Vagina (tissue), 2 donors: ENCODE data around the gene RPS26. TPM values are rescaled to one million over a fixed set of nuclear protein-coding genes. Genes with fewer than 3 reads are reported as not detected.
"Not testable (repeated sequence)": the region's sequence is repeated elsewhere in the genome, so short reads cannot be mapped to it uniquely, and the experiment has no call there.

Experiments used
- DNase-seq, 2 donors: peaks; one replicate each; pipeline ENCODE4 v3.0.0-alpha.2; 2017; ENCODE audit errors: extremely low spot score in 2 of 2
- H3K27ac ChIP-seq: fragments of 200-600 bp; sonication (generic); one replicate; pipeline ENCODE4 v1.5.1; 2019
- H3K27me3 ChIP-seq: fragments of 200-600 bp; sonication (generic); one replicate; pipeline ENCODE4 v1.5.1; 2019
- H3K36me3 ChIP-seq, 2 donors: fragments of 200-600 bp; sonication (generic); one replicate each; pipeline ENCODE4 v1.5.1; 2017 to 2019
- H3K4me1 ChIP-seq: fragments of 200-600 bp; sonication (generic); one replicate; pipeline ENCODE4 v1.5.1; 2019
- H3K4me3 ChIP-seq, 2 donors: fragments of 200-600 bp; sonication (generic); 1 replicate in 1 of 2; 2 replicates in 1 of 2; pipeline ENCODE4 v1.5.1; 2016 to 2019
- H3K9me3 ChIP-seq: fragments of 200-600 bp; sonication (generic); one replicate; pipeline ENCODE4 v1.5.1; 2019
- CTCF ChIP-seq, 3 experiments: fragments of 450-650 bp in 2 of 3; fragments of 200-600 bp in 1 of 3; sonication (generic) in 1 of 3; IDR thresholded peaks; one replicate each; pipeline ENCODE4 v1.5.1; 2017 to 2019; ENCODE audit warnings: antibody characterized with exemption in 3 of 3, mild to moderate bottlenecking in 2 of 3, moderate library complexity in 2 of 3
- POLR2A ChIP-seq, 2 donors: fragments of 450-650 bp; IDR thresholded peaks; one replicate each; pipeline ENCODE4 v1.6.1; 2017; ENCODE audit warnings: antibody characterized with exemption in 2 of 2, mild to moderate bottlenecking in 2 of 2, moderate library complexity in 2 of 2
- POLR2AphosphoS5 ChIP-seq, 2 donors: sonication (generic); formaldehyde crosslinking; IDR thresholded peaks; one replicate each; pipeline ENCODE4 v1.9.0; 2017; ENCODE audit warnings: antibody characterized with exemption in 2 of 2, mild to moderate bottlenecking in 2 of 2, low read depth in 1 of 2; ENCODE audit not compliant: insufficient read depth in 1 of 2
- intact Hi-C: fragments of 100-400 bp; cut with DNase I; formaldehyde crosslinking; loops from one replicate; pipeline ENCODE4 v1.15.1; 2023
- total RNA-seq: library from RNA; depleted of rRNA; stranded (reverse); fragments of >200 nt; gene quantifications from one replicate; pipeline ENCODE4 v1.2.3, GENCODE V29; 2016

Gene RPS26
- total RNA-seq, 1 donor from 2014 or later, result 597 TPM

GRCh38 chr12:56037161-56037560 is 4.6 kb upstream of the RPS26 start:
- Histone ChIP-seq H3K27ac (no peak overlapping the region), H3K9me3 (no peaks in the 10 kb centered on the region), H3K36me3 (peaks cover 0 to 25% of the 10 kb centered on the region in 2 donors), H3K27me3 (no peaks in the 10 kb centered on the region), H3K4me1 (peaks cover 8% of the 10 kb centered on the region), H3K4me3 (no peak overlapping the region)
- TF ChIP-seq POLR2A (IDR thresholded peaks at IDR 0.05) (no peak), POLR2AphosphoS5 (IDR thresholded peaks at IDR 0.05; ENCODE audit: insufficient read depth in 1 of 2, low read depth in 1 of 2) (no peak), CTCF (IDR thresholded peaks at IDR 0.05) (no peak)
- intact Hi-C loops, result no loop called here
- DNase-seq, result no peak

- TF ChIP-seq CTCF (IDR thresholded peaks at IDR 0.05) (no peak), POLR2AphosphoS5 (IDR thresholded peaks at IDR 0.05; ENCODE audit: insufficient read depth in 1 of 2, low read depth in 1 of 2) (no peak), POLR2A (IDR thresholded peaks at IDR 0.05) (no peak)
- Histone ChIP-seq H3K4me1 (peaks cover 15% of the 10 kb centered on the region), H3K27ac (no peak overlapping the region), H3K9me3 (no peaks in the 10 kb centered on the region), H3K36me3 (peaks cover 0 to 18% of the 10 kb centered on the region in 2 donors), H3K4me3 (no peak overlapping the region), H3K27me3 (no peaks in the 10 kb centered on the region)
- intact Hi-C loops, result no loop called here
- DNase-seq, result no peak
Observed at GRCh38 chr12:56038022-56038655, 3.6 kb upstream of the RPS26 start.

- DNase-seq, result no peak
- no peak overlapping the region for H3K27ac ChIP-seq
- no peaks in the 10 kb centered on the region for H3K27me3 ChIP-seq
- H3K9me3 ChIP-seq, result no peaks in the 10 kb centered on the region
- no peak for TF ChIP-seq CTCF (IDR thresholded peaks at IDR 0.05)
- no peak for TF ChIP-seq POLR2A (IDR thresholded peaks at IDR 0.05)
- TF ChIP-seq POLR2AphosphoS5 (IDR thresholded peaks at IDR 0.05; ENCODE audit: insufficient read depth in 1 of 2, low read depth in 1 of 2), result no peak
- H3K4me3 ChIP-seq, result no peak overlapping the region
- intact Hi-C loops, result loop anchor here (2.0 kb wide), 1 partner anchor 43 kb away; the partner anchor contains the start of gene SUOX
- H3K4me1 ChIP-seq, result peaks cover 21% of the 10 kb centered on the region
- H3K36me3 ChIP-seq, result peaks cover 0 to 21% of the 10 kb centered on the region in 2 donors
Observed at GRCh38 chr12:56040151-56040550, 1.6 kb upstream of the RPS26 start.

- TF ChIP-seq POLR2AphosphoS5 (IDR thresholded peaks at IDR 0.05; ENCODE audit: insufficient read depth in 1 of 2, low read depth in 1 of 2) (no peak), CTCF (IDR thresholded peaks at IDR 0.05) (no peak), POLR2A (IDR thresholded peaks at IDR 0.05) (no peak)
- intact Hi-C loops, result loop anchor here (2.0 kb wide), 1 partner anchor 44 kb away; the partner anchor contains the start of gene SUOX
- Histone ChIP-seq H3K9me3 (no peaks in the 10 kb centered on the region), H3K4me3 (peak overlapping the region; percentile 64 to 76), H3K27ac (peak overlapping the region; percentile 71), H3K27me3 (no peaks in the 10 kb centered on the region), H3K36me3 (peaks cover 0 to 21% of the 10 kb centered on the region in 2 donors), H3K4me1 (peaks cover 21% of the 10 kb centered on the region)
- no peak for DNase-seq
Observed at GRCh38 chr12:56040963-56041551, 661 bp upstream of the RPS26 start.

GRCh38 chr12:56042430-56042813 is 704 bp downstream of the RPS26 start:
- peaks cover 0 to 21% of the 10 kb centered on the region in 2 donors for H3K36me3 ChIP-seq
- intact Hi-C loops, H3K27me3 ChIP-seq, H3K9me3 ChIP-seq, DNase-seq: not testable (repeated sequence)
- peak overlapping the region; percentile 71 for H3K27ac ChIP-seq
- H3K4me3 ChIP-seq, result peak overlapping the region; percentile 64 to 76
- peaks cover 21% of the 10 kb centered on the region for H3K4me1 ChIP-seq
